ENCODE data around the gene MRGPRF. TPM values are rescaled to one million over a fixed set of nuclear protein-coding genes. Genes with fewer than 3 reads are reported as not detected.
"Not testable (repeated sequence)": the region's sequence is repeated elsewhere in the genome, so short reads cannot be mapped to it uniquely, and the experiment has no call there.

Gene MRGPRF
- total and polyA plus RNA-seq, 9 donors = 10.2 to 27.2 (median 20.0) TPM

- no peak overlapping the region for H3K4me3 ChIP-seq (ENCODE audit: low read length)
- no peaks in the 10 kb centered on the region for H3K36me3 ChIP-seq (ENCODE audit: control insufficient read depth, insufficient read depth, low read length)
- no peaks in the 10 kb centered on the region for H3K9me3 ChIP-seq (replicated peaks; ENCODE audit: control insufficient read depth, low read depth, low read length)
- WGBS (ENCODE audit: insufficient coverage) = 36% methylated on average over 2 of the region's 4 CpGs
- H3K27ac ChIP-seq (ENCODE audit: low read length) = peak overlapping the region; percentile 25
- H3K27me3 ChIP-seq (ENCODE audit: control insufficient read depth, insufficient read depth, low read length) = peaks cover 2% of the 10 kb centered on the region
- peaks cover 29% of the 10 kb centered on the region for H3K4me1 ChIP-seq (ENCODE audit: control insufficient read depth, insufficient read depth, low read length)
- peak; percentile 76 for DNase-seq
Observed at GRCh38 chr11:68976563-68976962, 36.5 kb downstream of the MRGPRF start.

DNA sequence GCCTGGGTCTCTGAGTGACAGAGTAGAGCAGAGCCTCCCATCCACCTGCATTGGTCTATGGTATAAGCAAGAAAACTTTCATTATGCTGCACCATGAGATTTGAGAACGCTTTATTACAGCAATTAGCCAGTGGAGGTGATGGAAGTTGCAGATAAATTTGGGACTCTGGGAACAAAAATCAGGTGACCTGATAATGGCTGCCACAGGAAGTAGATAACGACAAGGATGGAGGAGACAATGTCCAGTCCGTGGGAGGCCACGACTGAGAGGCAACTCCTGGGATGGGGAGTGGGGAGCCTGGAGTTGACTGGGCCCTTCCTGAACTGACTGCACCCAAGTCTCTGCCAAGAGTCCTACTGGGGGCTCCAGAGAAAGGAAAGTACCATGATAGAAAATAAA is 37.0 kb downstream of the MRGPRF start:
- DNase-seq = no peak
- Histone ChIP-seq H3K27me3 (ENCODE audit: control insufficient read depth, insufficient read depth, low read length) (peaks cover 2% of the 10 kb centered on the region), H3K36me3 (ENCODE audit: control insufficient read depth, insufficient read depth, low read length) (no peaks in the 10 kb centered on the region), H3K9me3 (replicated peaks; ENCODE audit: control insufficient read depth, low read depth, low read length) (no peaks in the 10 kb centered on the region), H3K4me1 (ENCODE audit: control insufficient read depth, insufficient read depth, low read length) (peaks cover 29% of the 10 kb centered on the region), H3K4me3 (ENCODE audit: low read length) (no peak overlapping the region), H3K27ac (ENCODE audit: low read length) (no peak overlapping the region)
- 18% methylated on average over 3 of the region's 4 CpGs for WGBS (ENCODE audit: insufficient coverage)

GRCh38 chr11:68974421-68975194 is 38.4 kb downstream of the MRGPRF start:
- WGBS (ENCODE audit: insufficient coverage) = 92% methylated on average over 22 of the region's 23 CpGs
- H3K9me3 ChIP-seq (replicated peaks; ENCODE audit: control insufficient read depth, low read depth, low read length) = no peaks in the 10 kb centered on the region
- DNase-seq = peak; percentile 16

DNA sequence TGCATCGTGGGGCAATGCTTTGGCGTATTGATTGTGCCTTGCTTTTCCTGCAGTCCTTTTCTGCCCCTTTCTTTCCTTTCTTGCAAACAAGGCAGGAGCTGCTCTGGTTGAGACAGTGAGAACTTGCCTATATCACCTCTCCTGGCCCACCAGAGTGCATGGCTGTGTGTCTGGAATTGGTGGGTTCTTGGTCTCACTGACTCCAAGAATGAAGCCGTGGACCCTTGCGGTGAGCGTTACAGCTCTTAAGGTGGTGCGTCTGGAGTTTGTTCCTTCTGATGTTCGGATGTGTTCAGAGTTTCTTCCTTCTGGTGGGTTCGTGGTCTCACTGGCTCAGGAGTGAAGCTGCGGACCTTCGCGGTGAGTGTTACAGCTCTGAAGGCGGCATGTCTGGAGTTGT is 39.3 kb downstream of the MRGPRF start:
- H3K9me3 ChIP-seq (replicated peaks; ENCODE audit: control insufficient read depth, low read depth, low read length); DNase-seq; H3K27ac ChIP-seq (ENCODE audit: low read length); H3K27me3 ChIP-seq (ENCODE audit: control insufficient read depth, insufficient read depth, low read length); H3K4me3 ChIP-seq (ENCODE audit: low read length); H3K36me3 ChIP-seq (ENCODE audit: control insufficient read depth, insufficient read depth, low read length): not testable (repeated sequence)
- 93% methylated on average over 3 of the region's 12 CpGs for WGBS (ENCODE audit: insufficient coverage)
- H3K4me1 ChIP-seq (ENCODE audit: control insufficient read depth, insufficient read depth, low read length) = peaks cover 21% of the 10 kb centered on the region

More at GRCh38 chr11:68974421-68975194, 38.4 kb downstream of the MRGPRF start:
- H3K4me3 ChIP-seq (ENCODE audit: low read length) = no peak overlapping the region
- H3K36me3 ChIP-seq (ENCODE audit: control insufficient read depth, insufficient read depth, low read length) = no peaks in the 10 kb centered on the region
- peaks cover 26% of the 10 kb centered on the region for H3K4me1 ChIP-seq (ENCODE audit: control insufficient read depth, insufficient read depth, low read length)
- no peak overlapping the region for H3K27ac ChIP-seq (ENCODE audit: low read length)
- H3K27me3 ChIP-seq (ENCODE audit: control insufficient read depth, insufficient read depth, low read length) = peaks cover 4% of the 10 kb centered on the region

DNA sequence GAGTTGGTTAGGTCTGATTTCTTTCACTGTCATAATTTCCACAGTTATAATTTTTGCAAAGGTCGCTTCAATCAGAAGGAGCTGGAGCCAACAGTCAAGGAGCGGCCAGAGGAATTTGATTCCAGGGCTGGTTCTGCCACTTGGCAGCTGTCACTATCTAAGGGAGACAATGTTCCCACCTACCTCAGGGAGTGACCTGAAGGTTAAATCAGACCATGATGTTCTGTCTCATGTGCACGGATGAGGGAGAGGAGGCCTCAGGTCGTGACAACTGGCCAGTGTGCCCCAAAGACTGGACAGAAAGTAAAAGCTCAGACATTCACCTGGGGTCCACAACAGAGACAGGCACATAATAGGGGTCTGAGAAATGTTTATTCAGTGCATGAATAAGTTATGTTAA is 39.8 kb downstream of the MRGPRF start:
- peak; percentile 25 for DNase-seq
- peaks cover 2% of the 10 kb centered on the region for H3K27me3 ChIP-seq (ENCODE audit: control insufficient read depth, insufficient read depth, low read length)
- WGBS (ENCODE audit: insufficient coverage) = 27% methylated on average over 3 of the region's 4 CpGs
- no peaks in the 10 kb centered on the region for H3K36me3 ChIP-seq (ENCODE audit: control insufficient read depth, insufficient read depth, low read length)
- no peaks in the 10 kb centered on the region for H3K9me3 ChIP-seq (replicated peaks; ENCODE audit: control insufficient read depth, low read depth, low read length)
- H3K4me3 ChIP-seq (ENCODE audit: low read length) = no peak overlapping the region
- peaks cover 21% of the 10 kb centered on the region for H3K4me1 ChIP-seq (ENCODE audit: control insufficient read depth, insufficient read depth, low read length)
- no peak overlapping the region for H3K27ac ChIP-seq (ENCODE audit: low read length)

- Histone ChIP-seq H3K27ac (ENCODE audit: low read length) (no peak overlapping the region), H3K36me3 (ENCODE audit: control insufficient read depth, insufficient read depth, low read length) (no peaks in the 10 kb centered on the region), H3K4me3 (ENCODE audit: low read length) (no peak overlapping the region), H3K27me3 (ENCODE audit: control insufficient read depth, insufficient read depth, low read length) (peaks cover 2% of the 10 kb centered on the region), H3K4me1 (ENCODE audit: control insufficient read depth, insufficient read depth, low read length) (peaks cover 30% of the 10 kb centered on the region), H3K9me3 (replicated peaks; ENCODE audit: control insufficient read depth, low read depth, low read length) (no peaks in the 10 kb centered on the region)
- 90% methylated on average over 8 of the region's 8 CpGs for WGBS (ENCODE audit: insufficient coverage)
- DNase-seq = no peak
Observed at GRCh38 chr11:68970921-68971636, 42.0 kb downstream of the MRGPRF start.

DNA sequence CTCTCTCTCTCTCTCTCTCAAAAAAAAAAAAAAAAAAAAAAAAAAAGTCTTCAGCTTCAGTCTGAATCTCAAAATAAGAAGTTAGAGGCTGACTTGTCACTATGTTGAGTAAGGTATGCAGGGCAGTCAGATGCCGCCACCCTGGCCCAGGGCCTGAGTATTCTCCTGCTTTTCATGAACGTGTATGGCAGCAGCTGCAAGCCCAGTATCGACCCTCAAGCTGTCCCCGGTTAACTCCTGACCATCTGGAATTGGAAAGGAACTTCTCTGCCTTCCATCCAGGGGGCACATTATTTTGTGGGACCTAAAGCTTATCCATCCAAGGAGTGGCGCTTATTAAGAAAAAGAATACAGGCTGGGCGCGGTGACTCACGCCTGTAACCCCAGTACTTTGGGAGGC is 43.7 kb downstream of the MRGPRF start:
- H3K27ac ChIP-seq (ENCODE audit: low read length) = no peak overlapping the region
- 28% methylated on average over 4 of the region's 8 CpGs for WGBS (ENCODE audit: insufficient coverage)
- no peak for DNase-seq
- H3K4me1 ChIP-seq (ENCODE audit: control insufficient read depth, insufficient read depth, low read length) = peaks cover 34% of the 10 kb centered on the region
- H3K27me3 ChIP-seq (ENCODE audit: control insufficient read depth, insufficient read depth, low read length) = peaks cover 2% of the 10 kb centered on the region
- H3K36me3 ChIP-seq (ENCODE audit: control insufficient read depth, insufficient read depth, low read length) = no peaks in the 10 kb centered on the region
- no peaks in the 10 kb centered on the region for H3K9me3 ChIP-seq (replicated peaks; ENCODE audit: control insufficient read depth, low read depth, low read length)
- no peak overlapping the region for H3K4me3 ChIP-seq (ENCODE audit: low read length)

DNA sequence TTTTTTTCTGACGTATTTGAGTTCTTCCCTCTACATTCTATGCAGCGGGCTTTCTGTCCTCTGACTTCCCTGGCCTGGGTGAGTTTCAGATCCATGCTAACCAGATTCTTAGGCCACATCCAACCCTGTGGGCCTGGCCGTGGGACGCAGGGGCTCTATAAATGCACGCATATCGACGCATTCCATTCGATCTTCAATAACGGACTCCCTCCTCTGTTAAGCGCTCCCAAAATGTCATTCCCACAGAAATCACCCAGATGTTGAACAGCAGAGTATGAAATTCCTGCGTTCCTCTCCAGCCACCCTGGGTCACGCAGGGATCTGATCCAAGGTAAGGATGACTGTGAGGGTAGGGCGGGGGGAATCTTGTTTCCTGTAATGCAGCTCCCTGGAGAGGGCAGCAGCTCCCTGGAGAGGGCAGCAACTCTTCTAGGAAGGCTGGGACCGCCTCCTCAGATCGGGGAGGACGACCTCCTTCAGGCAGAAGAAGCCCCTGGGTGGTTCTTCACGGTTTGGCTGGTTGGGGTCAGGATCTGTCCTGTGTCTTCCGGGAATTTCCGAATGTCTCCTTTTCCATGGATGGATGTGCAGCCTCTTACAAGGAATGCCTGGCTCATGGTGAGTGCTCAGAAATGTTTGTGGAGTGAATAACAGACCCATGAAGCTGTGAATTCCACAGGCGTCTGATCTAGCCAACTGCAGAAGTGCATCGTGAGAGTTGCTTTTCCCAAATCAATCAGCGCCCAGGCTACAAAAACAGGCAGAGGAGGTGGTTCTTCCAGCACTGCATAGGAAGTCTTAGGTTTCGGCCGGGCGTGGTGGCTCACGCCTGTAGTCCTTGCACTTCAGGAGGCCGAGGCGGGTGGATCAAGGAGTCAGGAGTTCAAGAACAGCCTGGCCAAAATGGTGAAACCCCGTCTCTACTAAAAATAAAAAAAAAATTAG is 44.5 kb downstream of the MRGPRF start:
- no peaks in the 10 kb centered on the region for H3K9me3 ChIP-seq (replicated peaks; ENCODE audit: control insufficient read depth, low read depth, low read length)
- H3K4me1 ChIP-seq (ENCODE audit: control insufficient read depth, insufficient read depth, low read length) = peaks cover 35% of the 10 kb centered on the region
- H3K4me3 ChIP-seq (ENCODE audit: low read length) = no peak overlapping the region
- no peak for DNase-seq
- 31% methylated on average over 15 of the region's 29 CpGs for WGBS (ENCODE audit: insufficient coverage)
- H3K27me3 ChIP-seq (ENCODE audit: control insufficient read depth, insufficient read depth, low read length) = peaks cover 2% of the 10 kb centered on the region
- H3K27ac ChIP-seq (ENCODE audit: low read length) = peak overlapping the region; percentile 62
- H3K36me3 ChIP-seq (ENCODE audit: control insufficient read depth, insufficient read depth, low read length) = no peaks in the 10 kb centered on the region

DNA sequence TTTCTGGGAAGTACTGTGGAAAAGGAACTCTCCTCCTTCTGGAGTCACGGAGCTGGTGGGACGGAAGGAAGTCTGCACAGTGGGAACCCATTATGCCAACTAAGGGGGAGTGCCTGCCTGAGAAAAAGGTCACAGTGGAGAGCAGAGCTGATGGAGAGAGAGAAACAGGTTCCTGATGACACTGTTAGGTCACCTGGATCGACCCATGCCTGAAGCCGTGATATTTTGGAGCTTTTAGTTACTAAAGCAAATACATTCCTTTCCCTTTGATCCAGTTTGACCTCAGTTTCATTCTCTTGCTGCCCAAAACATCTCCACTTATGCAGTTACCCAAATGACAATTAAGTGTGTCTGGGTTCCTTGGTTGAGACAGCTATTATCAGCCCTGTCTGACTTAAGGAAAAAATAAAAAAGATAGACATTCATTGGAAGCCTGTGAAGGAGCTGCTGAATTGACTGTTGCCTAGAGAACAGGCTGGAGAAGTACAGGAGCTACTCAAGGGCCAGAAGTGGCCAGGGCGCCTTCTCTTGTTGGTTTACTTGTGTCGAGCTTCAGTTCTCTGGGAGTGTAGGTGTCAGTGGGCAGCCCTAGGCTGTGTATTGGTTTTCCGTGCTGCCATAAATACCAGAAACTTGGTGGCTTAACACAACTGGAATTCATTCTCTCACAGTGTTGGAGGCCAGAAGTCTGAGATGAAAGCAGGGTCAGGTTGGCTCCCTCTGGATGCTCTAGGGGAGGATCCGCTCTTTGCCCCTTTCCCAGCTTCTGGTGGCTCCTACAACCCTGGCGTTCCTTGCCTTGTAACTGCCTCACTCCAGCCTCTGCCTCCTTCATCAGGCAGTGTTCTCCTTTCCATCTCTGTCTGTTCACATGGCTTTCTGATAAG is 45.9 kb downstream of the MRGPRF start:
- peak overlapping the region; percentile 65 for H3K27ac ChIP-seq (ENCODE audit: low read length)
- peaks cover 42% of the 10 kb centered on the region for H3K4me1 ChIP-seq (ENCODE audit: control insufficient read depth, insufficient read depth, low read length)
- 91% methylated on average over 7 of the region's 9 CpGs for WGBS (ENCODE audit: insufficient coverage)
- H3K36me3 ChIP-seq (ENCODE audit: control insufficient read depth, insufficient read depth, low read length) = no peaks in the 10 kb centered on the region
- no peaks in the 10 kb centered on the region for H3K9me3 ChIP-seq (replicated peaks; ENCODE audit: control insufficient read depth, low read depth, low read length)
- DNase-seq = no peak
- peaks cover 2% of the 10 kb centered on the region for H3K27me3 ChIP-seq (ENCODE audit: control insufficient read depth, insufficient read depth, low read length)
- H3K4me3 ChIP-seq (ENCODE audit: low read length) = no peak overlapping the region
